Mesendoderm (in vitro differentiated cells): ENCODE results near the gene ZDHHC19.

Experiments
- DNase-seq: peaks from one replicate; pipeline ENCODE4 v3.0.0; 2013
- H2AK5ac ChIP-seq: 2 replicates; pipeline ENCODE4 v1.6.1; 2013; ENCODE audit warnings: low read length, inconsistent platforms
- H2BK120ac ChIP-seq: 2 replicates; pipeline ENCODE4 v1.6.1; 2013; ENCODE audit warnings: low read depth, mild to moderate bottlenecking, low read length, moderate library complexity, mixed read lengths
- H2BK15ac ChIP-seq: replicated peaks from 2 replicates; pipeline ENCODE4 v1.6.1; 2013; ENCODE audit warnings: low read depth, mild to moderate bottlenecking, moderate library complexity
- H2BK5ac ChIP-seq: 2 replicates; pipeline ENCODE4 v1.6.1; 2013; ENCODE audit warnings: low read length, inconsistent platforms
- H3K18ac ChIP-seq: 2 replicates; pipeline ENCODE4 v1.6.1; 2013; ENCODE audit warnings: mild to moderate bottlenecking, low read length, mixed read lengths
- H3K23ac ChIP-seq: one replicate; pipeline ENCODE4 v1.6.1; 2013; ENCODE audit warnings: low read length
- H3K27ac ChIP-seq: 2 replicates; pipeline ENCODE4 v1.5.1; 2013; ENCODE audit warnings: low read depth, mild to moderate bottlenecking, inconsistent platforms, low read length, moderate library complexity
- H3K27me3 ChIP-seq: 2 replicates; pipeline ENCODE4 v1.6.1; 2013; ENCODE audit warnings: low read length, control low read depth, mild to moderate bottlenecking, inconsistent platforms; ENCODE audit not compliant: insufficient read depth, poor library complexity
- H3K36me3 ChIP-seq: 2 replicates; pipeline ENCODE4 v1.6.1; 2013; ENCODE audit warnings: low read length, inconsistent platforms; ENCODE audit not compliant: control insufficient read depth, insufficient read depth
- H3K4ac ChIP-seq: one replicate; pipeline ENCODE4 v1.6.1; 2013; ENCODE audit warnings: low read depth, mild to moderate bottlenecking, low read length, moderate library complexity
- H3K4me1 ChIP-seq: 2 replicates; pipeline ENCODE4 v1.6.1; 2013; ENCODE audit warnings: low read depth, low read length, inconsistent platforms; ENCODE audit not compliant: control insufficient read depth
- H3K4me2 ChIP-seq: 2 replicates; pipeline ENCODE4 v1.6.1; 2013; ENCODE audit warnings: low read length
- H3K4me3 ChIP-seq: 2 replicates; pipeline ENCODE4 v1.5.1; 2013; ENCODE audit warnings: mild to moderate bottlenecking, low read length
- H3K56ac ChIP-seq: one replicate; pipeline ENCODE4 v1.6.1; 2013; ENCODE audit warnings: low read length
- H3K79me1 ChIP-seq: 2 replicates; pipeline ENCODE4 v1.6.1; 2013; ENCODE audit warnings: low read length, inconsistent platforms
- H3K79me2 ChIP-seq: 2 replicates; pipeline ENCODE4 v1.6.1; 2013; ENCODE audit warnings: mild to moderate bottlenecking, low read length; ENCODE audit not compliant: control insufficient read depth, insufficient read depth
- H3K9ac ChIP-seq: 2 replicates; pipeline ENCODE4 v1.6.1; 2013; ENCODE audit warnings: low read length, inconsistent platforms
- H4K5ac ChIP-seq: one replicate; pipeline ENCODE4 v1.6.1; 2013; ENCODE audit warnings: low read length
- H4K8ac ChIP-seq: one replicate; pipeline ENCODE4 v1.6.1; 2013; ENCODE audit warnings: low read depth, mild to moderate bottlenecking, control low read depth, low read length, moderate library complexity
- WGBS: extraction: QIAGEN DNeasy Blood & Tissue Kit; methylation state at CpG from one replicate; pipeline ENCODE4 v1.1.7; 2013; ENCODE audit warnings: low lambda C conversion rate, missing lambda C conversion rate; ENCODE audit not compliant: insufficient coverage; ENCODE audit errors: extremely low coverage; 5-methylcytosine and 5-hydroxymethylcytosine counted together

ZDHHC19 gene

GRCh38 chr3:196227629-196228493 is 16.7 kb upstream of the ZDHHC19 start:
- no CpG with 5 or more reads among the region's 24 CpGs for WGBS
- Histone ChIP-seq H3K4ac (no peak overlapping the region), H3K4me2 (no peak overlapping the region), H3K27ac (no peak overlapping the region), H3K79me2 (no peaks in the 10 kb centered on the region), H2BK15ac (no peak overlapping the region), H4K5ac (no peak overlapping the region), H3K79me1 (no peaks in the 10 kb centered on the region), H3K56ac (no peak overlapping the region), H2BK5ac (no peak overlapping the region), H2AK5ac (no peak overlapping the region), H3K23ac (no peak overlapping the region), H3K4me3 (no peak overlapping the region), H3K4me1 (no peaks in the 10 kb centered on the region), H2BK120ac (no peak overlapping the region), H3K9ac (no peak overlapping the region), H3K18ac (no peak overlapping the region), H3K27me3 (no peaks in the 10 kb centered on the region), H3K36me3 (no peaks in the 10 kb centered on the region), H4K8ac (no peak overlapping the region)
- peak; percentile 18 for DNase-seq

- DNase-seq = no peak
- Histone ChIP-seq H2BK5ac (no peak overlapping the region), H3K9ac (no peak overlapping the region), H3K4me1 (no peaks in the 10 kb centered on the region), H3K4me3 (no peak overlapping the region), H4K8ac (no peak overlapping the region), H4K5ac (no peak overlapping the region), H2BK15ac (no peak overlapping the region), H3K27me3 (no peaks in the 10 kb centered on the region), H3K18ac (no peak overlapping the region), H3K56ac (no peak overlapping the region), H2AK5ac (no peak overlapping the region), H2BK120ac (no peak overlapping the region), H3K27ac (no peak overlapping the region), H3K79me1 (no peaks in the 10 kb centered on the region), H3K36me3 (no peaks in the 10 kb centered on the region), H3K23ac (no peak overlapping the region), H3K79me2 (no peaks in the 10 kb centered on the region), H3K4me2 (no peak overlapping the region), H3K4ac (no peak overlapping the region)
- WGBS = no CpG with 5 or more reads among the region's 14 CpGs
These were observed 15.9 kb upstream of the ZDHHC19 start for GRCh38 chr3:196227121-196227561.

- Histone ChIP-seq H4K5ac (no peak overlapping the region), H2AK5ac (no peak overlapping the region), H3K4me3 (no peak overlapping the region), H3K27ac (no peak overlapping the region), H3K56ac (no peak overlapping the region), H3K4me1 (no peaks in the 10 kb centered on the region), H2BK5ac (no peak overlapping the region), H3K23ac (no peak overlapping the region), H3K79me2 (no peaks in the 10 kb centered on the region), H3K36me3 (no peaks in the 10 kb centered on the region), H3K27me3 (no peaks in the 10 kb centered on the region), H3K9ac (no peak overlapping the region), H3K4me2 (no peak overlapping the region), H4K8ac (no peak overlapping the region), H3K4ac (no peak overlapping the region), H2BK15ac (no peak overlapping the region), H3K79me1 (no peaks in the 10 kb centered on the region), H3K18ac (no peak overlapping the region), H2BK120ac (no peak overlapping the region)
- no peak for DNase-seq
- WGBS = no CpG with 5 or more reads among the region's 15 CpGs
These were observed 14.7 kb upstream of the ZDHHC19 start for GRCh38 chr3:196225763-196226364.

GRCh38 chr3:196225086-196225485 is 13.9 kb upstream of the ZDHHC19 start:
- no peak overlapping the region for H2BK15ac ChIP-seq
- no peak for DNase-seq
- H3K27me3 ChIP-seq = no peaks in the 10 kb centered on the region
- no peaks in the 10 kb centered on the region for H3K4me1 ChIP-seq
- H3K4me3 ChIP-seq = no peak overlapping the region
- no peaks in the 10 kb centered on the region for H3K79me1 ChIP-seq
- H4K5ac ChIP-seq = no peak overlapping the region
- H3K4ac ChIP-seq = no peak overlapping the region
- H3K27ac ChIP-seq = no peak overlapping the region
- H2AK5ac ChIP-seq = no peak overlapping the region
- H2BK5ac ChIP-seq = no peak overlapping the region
- no peak overlapping the region for H3K4me2 ChIP-seq
- no peaks in the 10 kb centered on the region for H3K36me3 ChIP-seq
- H3K9ac ChIP-seq = no peak overlapping the region
- no peak overlapping the region for H3K18ac ChIP-seq
- no peak overlapping the region for H3K23ac ChIP-seq
- no peak overlapping the region for H4K8ac ChIP-seq
- WGBS = no CpG with 5 or more reads among the region's 10 CpGs
- no peaks in the 10 kb centered on the region for H3K79me2 ChIP-seq
- H2BK120ac ChIP-seq = no peak overlapping the region
- H3K56ac ChIP-seq = no peak overlapping the region

- H3K79me1 ChIP-seq = no peaks in the 10 kb centered on the region
- no peak for DNase-seq
- H3K23ac ChIP-seq = no peak overlapping the region
- no peak overlapping the region for H3K4me3 ChIP-seq
- no peak overlapping the region for H2BK120ac ChIP-seq
- H3K4me2 ChIP-seq = no peak overlapping the region
- no peak overlapping the region for H2BK15ac ChIP-seq
- no CpG with 5 or more reads among the region's 19 CpGs for WGBS
- no peak overlapping the region for H3K27ac ChIP-seq
- no peak overlapping the region for H4K8ac ChIP-seq
- H3K36me3 ChIP-seq = no peaks in the 10 kb centered on the region
- no peaks in the 10 kb centered on the region for H3K79me2 ChIP-seq
- H3K9ac ChIP-seq = no peak overlapping the region
- no peak overlapping the region for H3K56ac ChIP-seq
- no peaks in the 10 kb centered on the region for H3K4me1 ChIP-seq
- H2BK5ac ChIP-seq = no peak overlapping the region
- no peak overlapping the region for H4K5ac ChIP-seq
- no peak overlapping the region for H3K18ac ChIP-seq
- H3K27me3 ChIP-seq = no peaks in the 10 kb centered on the region
- H2AK5ac ChIP-seq = no peak overlapping the region
- no peak overlapping the region for H3K4ac ChIP-seq
These were observed 11.8 kb upstream of the ZDHHC19 start for GRCh38 chr3:196222876-196223595.
